Measurements from ENCODE around the gene DSP.
A peak's percentile ranks its signal among the peaks of the same experiment; 100 is the strongest.

DSP gene

GRCh38 chr6:7562769-7563168, 21.3 kb downstream of the DSP start:
- DNase-seq (ENCODE audit: low spot score): no peak

DNA sequence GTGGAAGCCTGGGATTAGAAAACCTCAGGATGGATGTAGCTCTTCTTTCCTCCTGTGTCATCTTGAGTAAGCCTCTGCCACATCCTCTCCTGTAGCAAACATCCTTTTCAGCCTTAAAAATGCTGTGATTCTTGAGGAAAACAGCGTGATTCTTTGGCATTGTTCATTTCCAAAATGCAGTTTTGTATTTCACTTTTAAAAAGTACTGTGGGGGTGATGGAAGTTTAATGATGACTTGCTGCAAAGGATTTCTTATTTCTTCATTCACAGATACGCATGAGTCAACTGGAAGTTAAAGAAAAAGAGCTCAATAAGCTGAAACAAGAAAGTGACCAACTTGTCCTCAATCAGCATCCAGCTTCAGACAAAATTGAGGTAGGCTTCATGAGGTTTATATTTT, 24.6 kb downstream of the DSP start:
- no peak for DNase-seq (ENCODE audit: low spot score)

DNA sequence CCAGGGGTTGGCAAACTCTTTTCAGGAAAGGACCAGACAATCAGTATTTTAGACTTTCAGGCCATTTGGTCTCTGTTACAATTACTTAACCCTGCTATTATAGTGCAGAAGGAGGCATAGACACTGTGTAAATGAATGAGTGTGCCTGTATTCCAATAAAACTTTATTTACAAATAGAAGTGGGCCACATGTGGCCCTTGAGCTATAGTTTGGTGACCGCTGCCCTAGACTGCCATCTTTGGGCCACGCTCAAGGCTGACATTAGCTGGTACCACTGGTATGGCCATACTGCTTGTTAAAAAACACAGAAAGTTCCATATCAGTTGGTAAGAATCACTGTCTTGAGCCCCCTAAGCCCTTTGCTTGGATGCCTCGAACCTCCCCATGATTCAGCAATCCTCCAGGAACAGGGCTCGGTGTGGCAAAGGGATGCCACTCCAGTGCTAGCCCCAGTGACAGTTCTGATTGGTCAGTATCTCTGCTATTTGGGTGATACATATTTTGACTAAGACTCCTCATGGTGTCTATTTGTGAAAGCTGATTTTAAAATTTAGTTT, 25.2 kb downstream of the DSP start:
- no peak for DNase-seq (ENCODE audit: low spot score)

DNA sequence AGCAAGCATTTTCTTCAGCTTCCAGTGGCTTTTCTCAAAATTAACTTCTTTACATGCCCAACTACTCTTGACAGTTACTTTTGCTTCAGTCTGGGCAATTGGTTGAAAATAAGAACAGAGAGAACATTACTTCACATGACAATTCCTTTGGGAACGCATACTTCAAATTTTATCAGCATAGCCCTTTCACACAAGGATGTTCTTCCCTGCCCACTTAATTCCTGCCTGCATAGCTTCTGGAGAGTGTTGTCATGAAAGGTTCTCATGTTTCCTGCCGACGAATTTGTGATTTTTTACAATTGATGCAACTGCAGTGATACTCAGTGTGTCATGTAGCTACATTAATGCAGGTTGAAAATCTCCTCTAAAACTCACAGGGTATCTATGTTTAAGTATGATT, 26.6 kb downstream of the DSP start:
- no peak for DNase-seq (ENCODE audit: low spot score)

GRCh38 chr6:7569082-7569481, 27.6 kb downstream of the DSP start:
- no peak for DNase-seq (ENCODE audit: low spot score)

- DNase-seq (ENCODE audit: low spot score): no peak
These were observed 30.9 kb downstream of the DSP start for GRCh38 chr6:7572213-7572943.

- DNase-seq (ENCODE audit: low spot score): no peak
These were observed 33.0 kb downstream of the DSP start for GRCh38 chr6:7574500-7574899.

GRCh38 chr6:7578516-7578915, 37.0 kb downstream of the DSP start:
- no peak for DNase-seq (ENCODE audit: low spot score)

- DNase-seq (ENCODE audit: low spot score): no peak
These were observed 37.5 kb downstream of the DSP start for GRCh38 chr6:7578931-7579330.

GRCh38 chr6:7579851-7580250, 38.4 kb downstream of the DSP start:
- no peak for DNase-seq (ENCODE audit: low spot score)

- no peak for DNase-seq (ENCODE audit: low spot score)
These were observed 39.1 kb downstream of the DSP start for GRCh38 chr6:7580537-7580926.

DNA sequence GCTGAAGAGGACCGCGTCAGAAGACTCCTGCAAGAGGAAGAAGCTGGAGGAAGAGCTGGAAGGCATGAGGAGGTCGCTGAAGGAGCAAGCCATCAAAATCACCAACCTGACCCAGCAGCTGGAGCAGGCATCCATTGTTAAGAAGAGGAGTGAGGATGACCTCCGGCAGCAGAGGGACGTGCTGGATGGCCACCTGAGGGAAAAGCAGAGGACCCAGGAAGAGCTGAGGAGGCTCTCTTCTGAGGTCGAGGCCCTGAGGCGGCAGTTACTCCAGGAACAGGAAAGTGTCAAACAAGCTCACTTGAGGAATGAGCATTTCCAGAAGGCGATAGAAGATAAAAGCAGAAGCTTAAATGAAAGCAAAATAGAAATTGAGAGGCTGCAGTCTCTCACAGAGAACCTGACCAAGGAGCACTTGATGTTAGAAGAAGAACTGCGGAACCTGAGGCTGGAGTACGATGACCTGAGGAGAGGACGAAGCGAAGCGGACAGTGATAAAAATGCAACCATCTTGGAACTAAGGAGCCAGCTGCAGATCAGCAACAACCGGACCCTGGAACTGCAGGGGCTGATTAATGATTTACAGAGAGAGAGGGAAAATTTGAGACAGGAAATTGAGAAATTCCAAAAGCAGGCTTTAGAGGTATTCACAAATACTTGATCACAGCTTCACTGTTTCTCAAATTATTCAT, 39.6 kb downstream of the DSP start:
- no peak for DNase-seq (ENCODE audit: low spot score)

GRCh38 chr6:7585287-7585930, 43.9 kb downstream of the DSP start:
- DNase-seq (ENCODE audit: low spot score): no peak

- DNase-seq (ENCODE audit: low spot score): no peak
These were observed 46.2 kb downstream of the DSP start for GRCh38 chr6:7587631-7588100.

DNA sequence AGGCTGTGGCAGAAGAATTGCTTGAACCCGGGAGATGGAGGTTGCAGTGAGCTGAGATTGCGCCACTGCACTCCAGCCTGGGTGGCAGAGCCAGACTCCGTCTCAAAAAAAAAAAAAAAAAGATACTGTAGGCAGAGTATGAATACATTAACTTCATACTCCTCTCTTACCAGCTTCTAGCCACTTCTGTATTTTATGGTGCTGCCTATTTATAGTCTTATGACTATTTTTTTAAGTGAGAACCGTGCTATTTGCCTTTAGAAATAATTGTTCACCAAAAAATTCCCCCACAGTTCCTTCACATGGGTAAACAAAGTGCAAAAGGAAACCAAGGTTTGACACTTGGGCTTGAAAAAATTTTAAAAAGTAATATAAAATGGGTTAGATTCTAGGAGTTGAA, 47.0 kb downstream of the DSP start:
- no peak for DNase-seq (ENCODE audit: low spot score)

DNA sequence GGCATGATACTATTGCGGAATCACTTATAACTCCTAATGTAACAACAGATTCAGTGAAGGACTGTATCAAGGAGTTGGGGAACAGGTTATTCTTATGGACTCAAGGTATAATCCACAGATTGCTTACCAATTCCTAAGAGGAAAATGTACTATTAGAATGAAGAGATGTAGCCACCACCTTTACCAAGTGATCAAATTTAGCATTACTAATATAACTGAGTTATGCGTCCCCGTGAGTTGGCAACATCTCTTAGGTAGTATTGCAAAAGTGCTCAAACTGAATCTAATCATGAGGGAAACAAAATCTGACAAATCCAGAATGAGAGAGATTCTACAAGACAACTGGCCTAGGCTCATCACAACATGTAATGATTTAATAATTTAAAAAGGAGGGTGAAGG, 47.8 kb downstream of the DSP start:
- no peak for DNase-seq (ENCODE audit: low spot score)

- peak; percentile 96 for DNase-seq (ENCODE audit: low spot score)
These were observed 48.8 kb downstream of the DSP start, which contains the start of gene SNRNP48 for GRCh38 chr6:7589949-7590917. Gene SNRNP48 (plus strand): TSS chr6:7590198. CDS start chr6:7590258, 60 bp downstream.

GRCh38 chr6:7590918-7591302, 49.4 kb downstream of the DSP start:
- peak; percentile 40 for DNase-seq (ENCODE audit: low spot score)

DNA sequence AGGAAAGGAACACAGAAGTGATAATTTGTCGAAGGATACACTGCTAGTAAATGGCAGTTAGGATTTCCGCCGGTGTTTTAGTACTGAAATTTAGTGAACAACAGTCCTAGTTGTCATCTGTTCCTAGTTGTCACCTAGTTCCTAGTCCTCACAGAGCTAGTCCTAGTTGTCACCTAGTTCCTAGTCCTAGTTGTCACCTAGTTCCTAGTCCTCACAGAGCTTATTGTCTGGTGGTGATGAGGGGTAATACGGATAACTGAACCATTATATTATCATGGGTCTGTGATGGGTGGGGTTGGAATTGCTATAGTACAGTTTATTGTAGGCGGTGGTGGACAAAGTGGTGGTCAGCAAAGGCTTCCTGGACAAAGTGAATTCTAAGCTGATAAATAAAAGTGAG, 50.3 kb downstream of the DSP start:
- no peak for DNase-seq (ENCODE audit: low spot score)

GRCh38 chr6:7593229-7593628, 51.8 kb downstream of the DSP start:
- DNase-seq (ENCODE audit: low spot score): no peak

- DNase-seq (ENCODE audit: low spot score): no peak
These were observed 53.2 kb downstream of the DSP start for GRCh38 chr6:7594579-7595125.

Data from AG08396 (cell line).